GM23338 (cell line): Measurements from ENCODE around the gene CENPA. TPM values are rescaled to one million over a fixed set of nuclear protein-coding genes. Genes with fewer than 3 reads are reported as not detected.
A peak's percentile ranks its signal among the peaks of the same experiment; 100 is the strongest.

Experiments
- ATAC-seq: fragments of 200-7000 bp; cut with Tn5 transposase; 3 replicates; pipeline ENCODE4 v1.9.1; 2020
- DNase-seq: peaks from one replicate; pipeline ENCODE4 v3.0.0-alpha.2; 2015; ENCODE audit warnings: low spot score
- H2AFZ ChIP-seq: fragments of 200-600 bp; sonication (generic); 2 replicates; pipeline ENCODE4 v1.8.0; 2016; ENCODE audit warnings: antibody characterized with exemption, mild to moderate bottlenecking, moderate library complexity
- H3F3A ChIP-seq: fragments of 200-600 bp; sonication (generic); replicated peaks from 2 replicates; pipeline ENCODE4 v1.8.0; 2017; ENCODE audit warnings: antibody characterized with exemption, mixed run types, low read depth
- H3K27ac ChIP-seq: fragments of 200-600 bp; sonication (generic); 2 replicates; pipeline ENCODE4 v1.6.1; 2016; ENCODE audit warnings: low read depth
- H3K27me3 ChIP-seq: fragments of 200-600 bp; sonication (generic); 2 replicates; pipeline ENCODE4 v1.8.0; 2016; ENCODE audit warnings: mild to moderate bottlenecking, mixed run types, moderate library complexity; ENCODE audit not compliant: insufficient read depth
- H3K36me3 ChIP-seq: fragments of 200-600 bp; sonication (generic); 2 replicates; pipeline ENCODE4 v1.8.0; 2016; ENCODE audit warnings: mild to moderate bottlenecking; ENCODE audit not compliant: insufficient read depth
- H3K4me1 ChIP-seq: fragments of 200-600 bp; sonication (generic); 2 replicates; pipeline ENCODE4 v1.8.0; 2016; ENCODE audit warnings: mild to moderate bottlenecking, moderate library complexity; ENCODE audit not compliant: insufficient read depth
- H3K4me2 ChIP-seq: fragments of 200-600 bp; sonication (generic); 2 replicates; pipeline ENCODE4 v1.7.1; 2017; ENCODE audit warnings: mixed run types
- H3K4me3 ChIP-seq: fragments of 200-600 bp; sonication (generic); 2 replicates; pipeline ENCODE4 v1.6.1; 2016; ENCODE audit warnings: mixed run types
- H3K79me2 ChIP-seq: fragments of 200-600 bp; sonication (generic); replicated peaks from 2 replicates; pipeline ENCODE4 v1.8.0; 2017; ENCODE audit warnings: mild to moderate bottlenecking; ENCODE audit not compliant: insufficient read depth
- H3K9me2 ChIP-seq: fragments of 200-600 bp; sonication (generic); 2 replicates; pipeline ENCODE4 v1.8.0; 2017; ENCODE audit not compliant: insufficient read depth
- H4K20me1 ChIP-seq: fragments of 200-600 bp; sonication (generic); replicated peaks from 2 replicates; pipeline ENCODE4 v1.8.0; 2017; ENCODE audit warnings: mild to moderate bottlenecking; ENCODE audit not compliant: insufficient read depth
- H3K27ac Mint-ChIP-seq: 2 replicates; pipeline ENCODE4 v1.8.0; 2020; ENCODE audit warnings: inconsistent platforms, mild to moderate bottlenecking, moderate library complexity, mixed read lengths
- H3K27me3 Mint-ChIP-seq: 3 replicates; pipeline ENCODE4 v1.8.0; 2022; ENCODE audit warnings: low read depth, mild to moderate bottlenecking, moderate library complexity, mixed read lengths, inconsistent platforms; ENCODE audit not compliant: insufficient read depth, poor library complexity
- H3K36me3 Mint-ChIP-seq: 3 replicates; pipeline ENCODE4 v1.8.0; 2021; ENCODE audit warnings: low read depth, mild to moderate bottlenecking, inconsistent platforms, moderate library complexity, mixed read lengths
- H3K4me1 Mint-ChIP-seq: 3 replicates; pipeline ENCODE4 v1.8.0; 2020; ENCODE audit warnings: mild to moderate bottlenecking, inconsistent platforms, mixed read lengths
- H3K4me3 Mint-ChIP-seq: 3 replicates; pipeline ENCODE4 v1.8.0; 2021; ENCODE audit warnings: moderate library complexity, mild to moderate bottlenecking, inconsistent platforms, mixed read lengths
- H3K9me3 Mint-ChIP-seq: 3 replicates; pipeline ENCODE4 v1.8.0; 2020; ENCODE audit warnings: moderate library complexity, mild to moderate bottlenecking, inconsistent platforms, mixed read lengths
- CREB1 ChIP-seq: fragments of 250-450 bp; sonication (Bioruptor Pico); IDR thresholded peaks from 2 replicates; pipeline ENCODE4 v1.5.0; 2020; ENCODE audit warnings: low read depth, mild to moderate bottlenecking, moderate library complexity
- JUNB ChIP-seq: IDR thresholded peaks from one replicate; pipeline ENCODE4 v1.6.1; 2016; ENCODE audit warnings: antibody characterized with exemption; ENCODE audit not compliant: unreplicated experiment
- POLR2AphosphoS5 ChIP-seq: IDR thresholded peaks from 2 replicates; pipeline ENCODE4 v1.6.1; 2016; ENCODE audit warnings: antibody characterized with exemption, low read depth
- STAT1 ChIP-seq: IDR thresholded peaks from one replicate; pipeline ENCODE4 v1.6.1; 2016; ENCODE audit warnings: antibody characterized with exemption; ENCODE audit not compliant: unreplicated experiment
- ZNF114 ChIP-seq: fragments of 250-450 bp; sonication (Bioruptor Pico); IDR thresholded peaks from 2 replicates; pipeline ENCODE4 v1.5.0; 2020; ENCODE audit warnings: mild to moderate bottlenecking, moderate library complexity
- ZNF331 ChIP-seq: fragments of 250-450 bp; sonication (Bioruptor Pico); IDR thresholded peaks from 2 replicates; pipeline ENCODE4 v1.5.0; 2020; ENCODE audit warnings: low read depth, mild to moderate bottlenecking, moderate library complexity
- polyA plus RNA-seq: library from polyadenylated mRNA; unstranded; fragments of >200 nt; fragmentation: Nextera tagmentation; extraction: Ambion mirVana; gene quantifications from 2 replicates; pipeline ENCODE4 v1.2.1, GENCODE V29; 2016
- total RNA-seq: library from RNA; depleted of rRNA; stranded (reverse); fragments of >200 nt; shearing (Covaris generic); gene quantifications from 2 replicates; pipeline ENCODE4 v1.2.3, GENCODE V29; 2014
- TF ChIP-seq, protein P1 (sequence below), 2 experiments: fragments of 200-600 bp in 1 of 2; sonication (generic) in 1 of 2; conservative IDR thresholded peaks; 2 replicates each; pipeline versions ENCODE4 v1.5.1 to v1.6.1; 2016 to 2017; ENCODE audit warnings: antibody characterized with exemption in 2 of 2, low read depth in 2 of 2, mild to moderate bottlenecking in 2 of 2, moderate library complexity in 1 of 2
- TF ChIP-seq, protein P2 (sequence below): IDR thresholded peaks from one replicate; pipeline ENCODE4 v1.6.1; 2018; ENCODE audit warnings: antibody characterized with exemption; ENCODE audit not compliant: unreplicated experiment

Gene CENPA
- total and polyA plus RNA-seq, 2 experiments from 2014 or later = 16.8 to 24.2 TPM

DNA sequence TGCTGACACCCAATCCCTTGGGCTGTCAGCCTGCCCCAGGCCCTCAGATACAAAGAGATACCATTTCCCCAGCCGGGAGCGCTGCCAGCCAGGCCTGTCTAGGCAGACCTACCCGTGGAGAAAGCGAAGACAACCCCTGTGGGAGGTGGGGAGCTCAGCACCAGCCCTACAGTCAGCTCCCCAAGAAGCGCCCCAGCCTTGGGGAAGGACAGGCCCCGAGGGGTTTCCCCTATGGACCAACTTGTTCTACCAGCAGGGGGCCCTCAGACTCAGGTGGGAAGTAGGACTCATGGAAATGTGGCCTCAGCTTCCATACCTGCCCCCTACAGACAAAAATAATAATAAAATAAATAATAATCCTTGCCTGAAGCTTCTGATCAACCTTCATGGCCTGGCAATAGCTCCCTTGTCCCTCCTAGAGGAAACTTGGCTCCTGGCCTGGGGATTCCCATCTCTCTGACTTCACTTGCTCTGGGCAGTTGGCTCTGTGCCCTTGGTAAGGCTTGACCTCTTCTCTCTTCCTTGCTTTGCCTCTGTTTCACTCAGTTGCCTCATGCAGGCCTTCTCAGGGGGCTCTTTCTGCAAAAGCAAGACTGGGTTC lies 14.8 kb upstream of the CENPA start:
- Histone ChIP-seq H4K20me1 (peaks cover 7% of the 10 kb centered on the region; the same call in 1 of the 2 replicates), H3K9me2 (no peaks in the 10 kb centered on the region), H3K27ac (no peak overlapping the region), H2AFZ (no peak overlapping the region), H3K79me2 (no peaks in the 10 kb centered on the region), H3F3A (no peaks in the 10 kb centered on the region), H3K27me3 (no peaks in the 10 kb centered on the region), H3K36me3 (no peaks in the 10 kb centered on the region), H3K4me1 (no peaks in the 10 kb centered on the region), H3K4me3 (no peak overlapping the region), H3K4me2 (no peak overlapping the region)
- 0 out of 3 replicates have a peak, but pooled peaks cover 3% of the 10 kb centered on the region for H3K36me3 Mint-ChIP-seq
- H3K4me3 Mint-ChIP-seq = no peak overlapping the region
- no peaks in the 10 kb centered on the region; the same call in 2 of the 3 replicates for H3K9me3 Mint-ChIP-seq
- H3K4me1 Mint-ChIP-seq = peaks cover 12% of the 10 kb centered on the region
- H3K27ac Mint-ChIP-seq = no peak overlapping the region
- H3K27me3 Mint-ChIP-seq = peaks cover 4% of the 10 kb centered on the region
- no peak for TF ChIP-seq CREB1
- TF ChIP-seq, protein P1, sequence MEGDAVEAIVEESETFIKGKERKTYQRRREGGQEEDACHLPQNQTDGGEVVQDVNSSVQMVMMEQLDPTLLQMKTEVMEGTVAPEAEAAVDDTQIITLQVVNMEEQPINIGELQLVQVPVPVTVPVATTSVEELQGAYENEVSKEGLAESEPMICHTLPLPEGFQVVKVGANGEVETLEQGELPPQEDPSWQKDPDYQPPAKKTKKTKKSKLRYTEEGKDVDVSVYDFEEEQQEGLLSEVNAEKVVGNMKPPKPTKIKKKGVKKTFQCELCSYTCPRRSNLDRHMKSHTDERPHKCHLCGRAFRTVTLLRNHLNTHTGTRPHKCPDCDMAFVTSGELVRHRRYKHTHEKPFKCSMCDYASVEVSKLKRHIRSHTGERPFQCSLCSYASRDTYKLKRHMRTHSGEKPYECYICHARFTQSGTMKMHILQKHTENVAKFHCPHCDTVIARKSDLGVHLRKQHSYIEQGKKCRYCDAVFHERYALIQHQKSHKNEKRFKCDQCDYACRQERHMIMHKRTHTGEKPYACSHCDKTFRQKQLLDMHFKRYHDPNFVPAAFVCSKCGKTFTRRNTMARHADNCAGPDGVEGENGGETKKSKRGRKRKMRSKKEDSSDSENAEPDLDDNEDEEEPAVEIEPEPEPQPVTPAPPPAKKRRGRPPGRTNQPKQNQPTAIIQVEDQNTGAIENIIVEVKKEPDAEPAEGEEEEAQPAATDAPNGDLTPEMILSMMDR (conservative IDR thresholded peaks at IDR 0.05; ENCODE audit: low read depth in 2 of 2) = peak; percentile 37 to 54
- DNase-seq = peak; percentile 70
- peak; percentile 70 for ATAC-seq

DNA sequence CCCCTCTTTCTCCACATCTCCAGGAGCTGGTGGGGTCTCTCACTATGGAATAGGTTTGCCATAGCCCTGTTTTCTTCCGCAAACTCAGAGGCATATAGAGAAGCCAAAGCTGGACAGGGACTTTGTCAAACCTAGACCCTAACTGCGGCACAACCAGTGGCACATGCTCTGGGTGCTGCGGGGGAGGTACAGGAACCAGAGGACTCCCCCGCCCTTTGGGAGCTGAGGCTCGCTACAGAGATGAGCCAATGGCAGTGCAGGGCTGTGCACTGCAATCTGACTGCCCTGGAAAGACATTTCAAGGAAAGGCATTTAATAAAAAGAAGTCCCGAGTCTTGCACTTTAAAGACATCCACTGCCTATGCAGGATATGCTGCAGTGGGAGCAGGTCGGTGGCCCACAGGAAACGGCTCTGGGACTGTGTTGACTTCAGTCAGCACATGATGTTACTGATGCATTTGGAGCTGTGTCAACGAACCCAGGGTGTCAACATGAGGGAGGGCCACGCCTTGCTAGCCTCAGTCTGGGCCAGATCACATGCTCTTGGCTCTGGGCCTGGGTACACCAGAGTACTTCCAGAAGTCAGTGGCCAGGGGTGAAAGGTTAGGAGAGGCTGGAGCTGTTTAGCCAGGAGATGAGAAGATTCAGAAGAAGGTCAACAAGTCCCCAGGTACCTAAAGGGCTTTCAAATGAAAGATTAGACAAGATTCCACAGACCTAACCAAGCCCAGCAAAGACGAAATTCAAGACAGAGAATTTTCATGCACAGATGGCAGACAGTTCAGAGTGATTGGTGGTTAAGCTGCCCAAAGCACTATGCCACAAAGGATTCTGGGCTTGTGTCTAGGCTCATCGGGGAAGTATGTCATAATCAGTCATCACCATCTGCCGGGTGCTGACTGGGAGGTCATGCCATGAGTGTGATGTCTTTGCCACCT lies 13.5 kb upstream of the CENPA start:
- Mint-ChIP-seq H3K27me3 (peaks cover 4% of the 10 kb centered on the region), H3K4me1 (peaks cover 12% of the 10 kb centered on the region), H3K9me3 (no peaks in the 10 kb centered on the region; the same call in 2 of the 3 replicates), H3K27ac (no peak overlapping the region), H3K4me3 (no peak overlapping the region), H3K36me3 (peaks cover 3% of the 10 kb centered on the region; the same call in 1 of the 3 replicates)
- no peaks in the 10 kb centered on the region for H3K4me1 ChIP-seq
- H4K20me1 ChIP-seq = peaks cover 7% of the 10 kb centered on the region; the same call in 1 of the 2 replicates
- no peak for ATAC-seq
- no peak overlapping the region for H2AFZ ChIP-seq
- no peak for TF ChIP-seq POLR2AphosphoS5
- no peaks in the 10 kb centered on the region for H3F3A ChIP-seq
- H3K4me3 ChIP-seq = no peak overlapping the region
- no peak for DNase-seq
- no peak overlapping the region for H3K27ac ChIP-seq
- no peaks in the 10 kb centered on the region for H3K79me2 ChIP-seq
- H3K4me2 ChIP-seq = no peak overlapping the region
- no peaks in the 10 kb centered on the region for H3K36me3 ChIP-seq
- no peaks in the 10 kb centered on the region for H3K9me2 ChIP-seq
- no peaks in the 10 kb centered on the region for H3K27me3 ChIP-seq

DNA sequence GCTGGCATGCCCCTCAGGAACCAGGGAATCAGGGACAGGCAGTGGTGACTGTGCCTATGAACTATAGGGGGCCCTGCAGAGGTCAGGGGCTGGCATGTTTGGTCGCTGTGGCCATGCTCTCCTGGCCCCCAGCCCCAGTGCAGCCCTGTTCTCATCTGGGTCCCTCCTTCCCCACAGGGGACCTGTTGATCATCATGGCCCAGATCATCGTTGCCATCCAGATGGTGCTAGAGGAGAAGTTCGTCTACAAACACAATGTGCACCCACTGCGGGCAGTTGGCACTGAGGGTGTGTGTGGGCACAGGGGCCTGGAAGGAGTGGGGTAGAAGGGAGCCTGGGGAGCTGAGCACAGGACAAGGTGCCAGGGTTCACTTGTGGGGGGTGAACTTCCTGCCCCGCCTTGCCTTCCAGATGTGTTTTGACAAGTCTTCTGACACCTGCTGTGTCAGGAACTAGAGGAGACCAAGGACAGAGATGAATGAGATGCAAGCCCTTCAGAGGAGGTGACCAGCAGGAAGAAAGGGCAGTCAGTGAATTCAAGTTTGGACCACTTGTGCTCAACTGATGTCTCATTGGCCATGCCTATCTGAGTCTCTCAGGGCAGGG lies 9.6 kb upstream of the CENPA start:
- no peaks in the 10 kb centered on the region for H3K79me2 ChIP-seq
- no peaks in the 10 kb centered on the region for H3K9me2 ChIP-seq
- Mint-ChIP-seq H3K27me3 (peaks cover 5% of the 10 kb centered on the region), H3K9me3 (no peaks in the 10 kb centered on the region), H3K4me1 (peaks cover 4% of the 10 kb centered on the region; the same call in 2 of the 3 replicates), H3K27ac (no peak overlapping the region), H3K4me3 (no peak overlapping the region), H3K36me3 (peaks cover 12% of the 10 kb centered on the region; the same call in 2 of the 3 replicates)
- no peaks in the 10 kb centered on the region for H3K27me3 ChIP-seq
- peaks cover 7% of the 10 kb centered on the region; the same call in 1 of the 2 replicates for H4K20me1 ChIP-seq
- H2AFZ ChIP-seq = no peak overlapping the region
- H3K4me2 ChIP-seq = no peak overlapping the region
- no peaks in the 10 kb centered on the region for H3F3A ChIP-seq
- no peak for DNase-seq
- H3K4me3 ChIP-seq = no peak overlapping the region
- no peak for ATAC-seq
- H3K36me3 ChIP-seq = no peaks in the 10 kb centered on the region
- no peaks in the 10 kb centered on the region for H3K4me1 ChIP-seq
- no peak overlapping the region for H3K27ac ChIP-seq
- TF ChIP-seq ZNF331 (CRISPR knock-in tag) (no peak), POLR2AphosphoS5 (no peak), ZNF114 (CRISPR knock-in tag) (no peak), STAT1 (no peak), JUNB (no peak)
- TF ChIP-seq, protein P1 (conservative IDR thresholded peaks at IDR 0.05; ENCODE audit: low read depth in 2 of 2) = no peak
- TF ChIP-seq, protein P2, sequence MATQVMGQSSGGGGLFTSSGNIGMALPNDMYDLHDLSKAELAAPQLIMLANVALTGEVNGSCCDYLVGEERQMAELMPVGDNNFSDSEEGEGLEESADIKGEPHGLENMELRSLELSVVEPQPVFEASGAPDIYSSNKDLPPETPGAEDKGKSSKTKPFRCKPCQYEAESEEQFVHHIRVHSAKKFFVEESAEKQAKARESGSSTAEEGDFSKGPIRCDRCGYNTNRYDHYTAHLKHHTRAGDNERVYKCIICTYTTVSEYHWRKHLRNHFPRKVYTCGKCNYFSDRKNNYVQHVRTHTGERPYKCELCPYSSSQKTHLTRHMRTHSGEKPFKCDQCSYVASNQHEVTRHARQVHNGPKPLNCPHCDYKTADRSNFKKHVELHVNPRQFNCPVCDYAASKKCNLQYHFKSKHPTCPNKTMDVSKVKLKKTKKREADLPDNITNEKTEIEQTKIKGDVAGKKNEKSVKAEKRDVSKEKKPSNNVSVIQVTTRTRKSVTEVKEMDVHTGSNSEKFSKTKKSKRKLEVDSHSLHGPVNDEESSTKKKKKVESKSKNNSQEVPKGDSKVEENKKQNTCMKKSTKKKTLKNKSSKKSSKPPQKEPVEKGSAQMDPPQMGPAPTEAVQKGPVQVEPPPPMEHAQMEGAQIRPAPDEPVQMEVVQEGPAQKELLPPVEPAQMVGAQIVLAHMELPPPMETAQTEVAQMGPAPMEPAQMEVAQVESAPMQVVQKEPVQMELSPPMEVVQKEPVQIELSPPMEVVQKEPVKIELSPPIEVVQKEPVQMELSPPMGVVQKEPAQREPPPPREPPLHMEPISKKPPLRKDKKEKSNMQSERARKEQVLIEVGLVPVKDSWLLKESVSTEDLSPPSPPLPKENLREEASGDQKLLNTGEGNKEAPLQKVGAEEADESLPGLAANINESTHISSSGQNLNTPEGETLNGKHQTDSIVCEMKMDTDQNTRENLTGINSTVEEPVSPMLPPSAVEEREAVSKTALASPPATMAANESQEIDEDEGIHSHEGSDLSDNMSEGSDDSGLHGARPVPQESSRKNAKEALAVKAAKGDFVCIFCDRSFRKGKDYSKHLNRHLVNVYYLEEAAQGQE = no peak
